Endodermal cell (in vitro differentiated cells): ENCODE data around the gene MBOAT7. TPM values are rescaled to one million over a fixed set of nuclear protein-coding genes. Genes with fewer than 3 reads are reported as not detected.
"Not testable (repeated sequence)": the region's sequence is repeated elsewhere in the genome, so short reads cannot be mapped to it uniquely, and the experiment has no call there.

ENCODE experiments used
- DNase-seq: peaks from one replicate; pipeline ENCODE4 v3.0.0-alpha.2; 2017
- H3K27ac ChIP-seq: 2 replicates; pipeline ENCODE4 v1.5.1; 2013; ENCODE audit warnings: mild to moderate bottlenecking, low read depth, low read length, moderate library complexity
- H3K27me3 ChIP-seq: 2 replicates; pipeline ENCODE4 v1.6.1; 2013; ENCODE audit warnings: mild to moderate bottlenecking, low read length, moderate library complexity; ENCODE audit not compliant: insufficient read depth, control insufficient read depth, poor library complexity, severe bottlenecking
- H3K36me3 ChIP-seq: 2 replicates; pipeline ENCODE4 v1.7.0; 2013; ENCODE audit warnings: mild to moderate bottlenecking, low read length, moderate library complexity; ENCODE audit not compliant: control insufficient read depth, insufficient read depth
- H3K4me1 ChIP-seq: one replicate; pipeline ENCODE4 v1.7.0; 2013; ENCODE audit warnings: low read length; ENCODE audit not compliant: control insufficient read depth, insufficient read depth
- H3K4me3 ChIP-seq: 2 replicates; pipeline ENCODE4 v1.5.1; 2013; ENCODE audit warnings: mild to moderate bottlenecking, low read length, moderate library complexity
- H3K9ac ChIP-seq: 2 replicates; pipeline ENCODE4 v1.6.1; 2013; ENCODE audit warnings: mild to moderate bottlenecking, low read length, moderate library complexity; ENCODE audit not compliant: poor library complexity, severe bottlenecking; ENCODE audit errors: extremely low read depth
- H3K9me3 ChIP-seq: 2 replicates; pipeline ENCODE4 v1.6.1; 2013; ENCODE audit warnings: mild to moderate bottlenecking, low read length, moderate library complexity; ENCODE audit not compliant: control insufficient read depth
- H3K27ac Mint-ChIP-seq: 2 replicates; pipeline ENCODE4 v1.8.0; 2020; ENCODE audit warnings: mixed read lengths
- H3K27me3 Mint-ChIP-seq: 2 replicates; pipeline ENCODE4 v1.8.0; 2021; ENCODE audit warnings: mild to moderate bottlenecking, mixed read lengths; ENCODE audit not compliant: insufficient read depth
- H3K36me3 Mint-ChIP-seq: 2 replicates; pipeline ENCODE4 v1.8.0; 2020; ENCODE audit warnings: low read depth, mixed read lengths
- H3K4me1 Mint-ChIP-seq: 2 replicates; pipeline ENCODE4 v1.8.0; 2020; ENCODE audit warnings: mixed read lengths
- H3K4me3 Mint-ChIP-seq: 2 replicates; pipeline ENCODE4 v1.8.0; 2020; ENCODE audit warnings: mild to moderate bottlenecking, moderate library complexity, mixed read lengths
- H3K9me3 Mint-ChIP-seq: 2 replicates; pipeline ENCODE4 v1.8.0; 2020; ENCODE audit warnings: mild to moderate bottlenecking, mixed read lengths
- WGBS, 2 experiments: methylation state at CpG; one replicate each; pipeline versions ENCODE4 v1.1.5 to v1.1.7; 2013; ENCODE audit warnings: missing lambda C conversion rate in 2 of 2, mixed read lengths in 1 of 2; ENCODE audit not compliant: insufficient coverage in 1 of 2, insufficient read length in 1 of 2; 5-methylcytosine and 5-hydroxymethylcytosine counted together
- total RNA-seq, 2 donors: library from RNA; stranded (reverse); fragmentation: NEBNext Ultra II Directional in 1 of 2; extraction: Animal tissue kit (Norgen Biotek cat#: 25700) in 1 of 2; gene quantifications; 2 replicates in 1 of 2; 3 replicates in 1 of 2; pipeline ENCODE4 v1.2.1, GENCODE V29; 2021

MBOAT7 gene
- total RNA-seq, 2 donors from 2014 or later: 126 to 131 TPM

GRCh38 chr19:54223277-54223936 is 34.0 kb upstream of the MBOAT7 start:
- not testable (repeated sequence) for H3K36me3 Mint-ChIP-seq, H3K4me3 ChIP-seq, H3K36me3 ChIP-seq, H3K9ac ChIP-seq, DNase-seq, H3K27ac Mint-ChIP-seq, H3K4me1 ChIP-seq, H3K4me1 Mint-ChIP-seq, H3K27me3 ChIP-seq, H3K4me3 Mint-ChIP-seq, H3K9me3 ChIP-seq, H3K27ac ChIP-seq
- Mint-ChIP-seq H3K9me3 (peaks cover 10% of the 10 kb centered on the region), H3K27me3 (peaks cover 22% of the 10 kb centered on the region)
- 51 to 80% methylated on average over 2 to 13 of the region's 14 CpGs for WGBS, 2 experiments

- not testable (repeated sequence) for H3K9ac ChIP-seq, H3K4me1 ChIP-seq, H3K36me3 ChIP-seq, DNase-seq, H3K9me3 Mint-ChIP-seq, H3K9me3 ChIP-seq, H3K27me3 ChIP-seq, H3K27ac ChIP-seq, H3K4me1 Mint-ChIP-seq, H3K36me3 Mint-ChIP-seq, H3K27ac Mint-ChIP-seq, H3K4me3 Mint-ChIP-seq, H3K4me3 ChIP-seq
- 87 to 100% methylated on average over 1 to 13 of the region's 16 CpGs for WGBS, 2 experiments
- H3K27me3 Mint-ChIP-seq: peaks cover 19% of the 10 kb centered on the region
Measured at GRCh38 chr19:54222474-54223276, 33.3 kb upstream of the MBOAT7 start, which contains the start of gene LILRB3. Gene LILRB3 (minus strand): TSS chr19:54223007. CDS start chr19:54222976, 31 bp downstream.

- H3K4me1 ChIP-seq, H3K9me3 Mint-ChIP-seq: not testable (repeated sequence)
- 100% methylated on average over 1 of the region's 7 CpGs; no CpG with 5 or more reads in 1 of the 2 experiments for WGBS, 2 experiments
Measured at GRCh38 chr19:54221947-54222346, 32.6 kb upstream of the MBOAT7 start.

GRCh38 chr19:54219702-54220101 is 30.3 kb upstream of the MBOAT7 start:
- H3K4me1 ChIP-seq, H3K4me1 Mint-ChIP-seq, H3K36me3 ChIP-seq, H3K4me3 ChIP-seq, H3K9me3 ChIP-seq, H3K27ac Mint-ChIP-seq, H3K9ac ChIP-seq, H3K27me3 ChIP-seq, DNase-seq, H3K27ac ChIP-seq, H3K4me3 Mint-ChIP-seq: not testable (repeated sequence)
- peaks cover 10% of the 10 kb centered on the region for H3K36me3 Mint-ChIP-seq
- peaks cover 11% of the 10 kb centered on the region for H3K9me3 Mint-ChIP-seq
- WGBS, 2 experiments: 100% methylated on average over 2 of the region's 5 CpGs; no CpG with 5 or more reads in 1 of the 2 experiments
- H3K27me3 Mint-ChIP-seq: peaks cover 12% of the 10 kb centered on the region

More at GRCh38 chr19:54221947-54222346, 32.6 kb upstream of the MBOAT7 start:
- not testable (repeated sequence) for H3K4me3 ChIP-seq, H3K27ac ChIP-seq, H3K9ac ChIP-seq, H3K27ac Mint-ChIP-seq, H3K36me3 ChIP-seq, H3K36me3 Mint-ChIP-seq, H3K4me3 Mint-ChIP-seq, H3K4me1 Mint-ChIP-seq, DNase-seq, H3K27me3 ChIP-seq, H3K9me3 ChIP-seq
- peaks cover 17% of the 10 kb centered on the region for H3K27me3 Mint-ChIP-seq
